HepG2 (cell line): ENCODE results near the gene ZNF561. TPM values are rescaled to one million over a fixed set of nuclear protein-coding genes. Genes with fewer than 3 reads are reported as not detected.

Experiments used
- CBX1 ChIP-seq: IDR thresholded peaks from one replicate; pipeline ENCODE4 v1.6.1; 2016; ENCODE audit warnings: antibody characterized with exemption, low read depth
- CREM ChIP-seq, 2 experiments: sonication (generic) in 1 of 2; formaldehyde crosslinking in 1 of 2; IDR thresholded peaks; 2 replicates each; pipeline versions ENCODE4 v1.4.0 to v1.6.1; 2016 to 2020; ENCODE audit warnings: antibody characterized with exemption in 1 of 2, mild to moderate bottlenecking in 1 of 2, missing genetic modification reagents in 1 of 2
- FOXJ3 ChIP-seq: sonication (generic); formaldehyde crosslinking; IDR thresholded peaks from 2 replicates; pipeline ENCODE4 v1.4.0; 2020; ENCODE audit warnings: missing genetic modification reagents, mild to moderate bottlenecking, borderline replicate concordance
- FOXK1 ChIP-seq: sonication (generic); formaldehyde crosslinking; IDR thresholded peaks from 2 replicates; pipeline ENCODE4 v1.4.0; 2020; ENCODE audit warnings: low read depth, missing genetic modification reagents, borderline replicate concordance
- GABPA ChIP-seq, 2 experiments: IDR thresholded peaks; 2 replicates each; pipeline ENCODE4 v1.6.1; 2011 to 2016; ENCODE audit warnings: low read depth in 2 of 2, low read length in 1 of 2, missing biosample characterization in 1 of 2, missing genetic modification characterization in 1 of 2
- HDAC1 ChIP-seq: sonication (generic); formaldehyde crosslinking; IDR thresholded peaks from 2 replicates; pipeline ENCODE4 v1.5.1; 2020; ENCODE audit warnings: mild to moderate bottlenecking, missing genetic modification reagents
- MNT ChIP-seq: fragments of 450-650 bp; IDR thresholded peaks from 2 replicates; pipeline ENCODE4 v1.6.1; 2016
- MYC ChIP-seq: sonication (generic); formaldehyde crosslinking; IDR thresholded peaks from 2 replicates; pipeline ENCODE4 v1.9.0; 2021; ENCODE audit warnings: missing genetic modification reagents, borderline replicate concordance
- NCOA2 ChIP-seq: sonication (generic); formaldehyde crosslinking; IDR thresholded peaks from 2 replicates; pipeline ENCODE4 v1.8.0; 2022; ENCODE audit warnings: inconsistent platforms
- NCOA5 ChIP-seq: sonication (generic); formaldehyde crosslinking; IDR thresholded peaks from 2 replicates; pipeline ENCODE4 v1.4.0; 2020; ENCODE audit warnings: missing genetic modification reagents
- PAWR ChIP-seq: sonication (generic); formaldehyde crosslinking; IDR thresholded peaks from 2 replicates; pipeline ENCODE4 v1.4.0; 2020; ENCODE audit warnings: missing genetic modification reagents, mild to moderate bottlenecking, borderline replicate concordance
- PRPF4 ChIP-seq: fragments of 200-400 bp; formaldehyde crosslinking; IDR thresholded peaks from 2 replicates; pipeline ENCODE4 v1.6.1; 2016; ENCODE audit warnings: low read length, low read depth; ENCODE audit not compliant: poor library complexity, severe bottlenecking
- RBM39 ChIP-seq: fragments of 200-400 bp; formaldehyde crosslinking; IDR thresholded peaks from one replicate; pipeline ENCODE4 v1.6.1; 2018; ENCODE audit warnings: antibody characterized with exemption, mild to moderate bottlenecking, low read depth, low read length; ENCODE audit not compliant: poor library complexity, severe bottlenecking
- RELA ChIP-seq: sonication (generic); formaldehyde crosslinking; IDR thresholded peaks from 2 replicates; pipeline ENCODE4 v1.4.0; 2020; ENCODE audit warnings: missing genetic modification reagents
- RNF2 ChIP-seq: fragments of 450-650 bp; conservative IDR thresholded peaks from 2 replicates; pipeline ENCODE4 v1.6.1; 2016; ENCODE audit warnings: low read depth
- RXRA ChIP-seq: sonication (generic); formaldehyde crosslinking; IDR thresholded peaks from 2 replicates; pipeline ENCODE4 v1.5.1; 2020; ENCODE audit warnings: missing genetic modification reagents
- SALL1 ChIP-seq: sonication (generic); formaldehyde crosslinking; IDR thresholded peaks from 2 replicates; pipeline ENCODE4 v1.8.0; 2022; ENCODE audit warnings: mild to moderate bottlenecking, missing genetic modification reagents
- ZNF138 ChIP-seq: sonication (generic); formaldehyde crosslinking; IDR thresholded peaks from 2 replicates; pipeline ENCODE4 v1.5.0; 2020; ENCODE audit warnings: mild to moderate bottlenecking, low read depth, missing genetic modification reagents
- ZNF180 ChIP-seq: sonication (generic); formaldehyde crosslinking; IDR thresholded peaks from 2 replicates; pipeline ENCODE4 v1.4.0; 2020; ENCODE audit warnings: low read depth, missing genetic modification reagents, borderline replicate concordance
- ZNF30 ChIP-seq: sonication (generic); formaldehyde crosslinking; IDR thresholded peaks from 2 replicates; pipeline ENCODE4 v1.5.0; 2020; ENCODE audit warnings: mild to moderate bottlenecking, missing genetic modification reagents
- ZNF317 ChIP-seq: sonication (generic); formaldehyde crosslinking; IDR thresholded peaks from 2 replicates; pipeline ENCODE4 v1.5.0; 2020; ENCODE audit warnings: mild to moderate bottlenecking, missing genetic modification reagents
- ZNF609 ChIP-seq: sonication (generic); formaldehyde crosslinking; IDR thresholded peaks from 2 replicates; pipeline ENCODE4 v1.4.0; 2020; ENCODE audit warnings: mild to moderate bottlenecking, missing genetic modification reagents, borderline replicate concordance
- ZNF615 ChIP-seq: sonication (generic); formaldehyde crosslinking; IDR thresholded peaks from 2 replicates; pipeline ENCODE4 v1.5.0; 2020; ENCODE audit warnings: mild to moderate bottlenecking, missing genetic modification reagents, borderline replicate concordance
- polyA plus RNA-seq, 8 experiments: library from polyadenylated mRNA; depleted of rRNA in 3 of 8; stranded (reverse) in 7 of 8; unstranded in 1 of 8; fragments of >200 nt; fragmentation: Illumina TruSeq in 4 of 8; extraction: Trizol in 4 of 8; gene quantifications; 2 replicates each; pipeline versions ENCODE4 v1.2.1 to v1.2.3, GENCODE V29; 2011 to 2016; ENCODE audit warnings: low read depth in 4 of 8, missing spikeins in 1 of 8, mixed read lengths in 1 of 8; ENCODE audit not compliant: insufficient read depth in 1 of 8
- total RNA-seq, 5 experiments: library from RNA; depleted of rRNA; stranded (reverse); fragments of >200 nt; fragmentation: Illumina TruSeq; extraction: Trizol; gene quantifications; 2 replicates each; pipeline ENCODE4 v1.2.3, GENCODE V29; 2016; ENCODE audit warnings: low read depth in 1 of 5

Gene ZNF561
- total and polyA plus RNA-seq, 2 of the 13 experiments (the other 11 are each of a cell fraction or from before 2014, with no cell fraction given), result 19.8 to 35.1 TPM

- TF ChIP-seq CREM (IDR thresholded peaks at IDR 0.05) (peak; percentile 98), CREM (CRISPR knock-in tag; IDR thresholded peaks at IDR 0.05) (peak; percentile 76), ZNF180 (CRISPR knock-in tag) (0 out of 2 replicates have a peak, but pooled peaks have one; percentile 55), MNT (no peak), PAWR (CRISPR knock-in tag) (no peak), RELA (CRISPR knock-in tag) (no peak), NCOA5 (no peak), FOXJ3 (CRISPR knock-in tag) (0 out of 2 replicates have a peak, but pooled peaks have one; percentile 50), ZNF609 (peak; percentile 19; the same call in 1 of the 2 replicates), NCOA2 (CRISPR knock-in tag) (0 out of 2 replicates have a peak, but pooled peaks have one; percentile 13), RBM39 (peak; percentile 86), FOXK1 (CRISPR knock-in tag) (no peak; the same call in 1 of the 2 replicates), RNF2 (no peak), HDAC1 (CRISPR knock-in tag) (peak; percentile 87), SALL1 (CRISPR knock-in tag) (peak; percentile 79), MYC (CRISPR knock-in tag) (peak; percentile 63; the same call in 1 of the 2 replicates), RXRA (CRISPR knock-in tag) (peak; percentile 29; the same call in 1 of the 2 replicates), ZNF317 (CRISPR knock-in tag) (peak; percentile 70), ZNF138 (CRISPR knock-in tag) (no peak), PRPF4 (no peak), ZNF30 (no peak), GABPA (IDR thresholded peaks at IDR 0.05; ENCODE audit: low read depth, low read length) (peak; percentile 78), GABPA (CRISPR knock-in tag; IDR thresholded peaks at IDR 0.05; ENCODE audit: low read depth) (peak; percentile 95), CBX1 (no peak), ZNF615 (CRISPR knock-in tag) (0 out of 2 replicates have a peak, but pooled peaks have one; percentile 51)
Observed at GRCh38 chr19:9621156-9622037, at the start of gene ZNF561 (continued).
